NCI-H510A (cell line): ENCODE measurements around the gene HSPA1L.
A peak's percentile ranks its signal among the peaks of the same experiment; 100 is the strongest.

Source experiments
- DNase-seq: peaks from one replicate; lab custom pipeline; 2025; lab: John Stamatoyannopoulos, UW

Gene HSPA1L

GRCh38 chr6:31781244-31782125, 33.6 kb downstream of the HSPA1L start:
- no peak for DNase-seq

GRCh38 chr6:31780507-31781243, 34.4 kb downstream of the HSPA1L start:
- DNase-seq = no peak

- DNase-seq = no peak
Observed at GRCh38 chr6:31779908-31780307, 35.2 kb downstream of the HSPA1L start.

GRCh38 chr6:31778999-31779885, 35.8 kb downstream of the HSPA1L start:
- DNase-seq = no peak

- DNase-seq = no peak
Observed at GRCh38 chr6:31778193-31778592, 36.9 kb downstream of the HSPA1L start.

GRCh38 chr6:31777667-31778050, 37.4 kb downstream of the HSPA1L start:
- DNase-seq = no peak

GRCh38 chr6:31776989-31777666, 38.0 kb downstream of the HSPA1L start, which contains the start of gene VWA7:
VWA7 (minus strand) TSS chr6:31777328; CDS start chr6:31776779, 549 bp downstream.
- peak; percentile 93 for DNase-seq

GRCh38 chr6:31776485-31776988, 38.5 kb downstream of the HSPA1L start:
- peak; percentile 72 for DNase-seq

GRCh38 chr6:31775633-31776484, 39.2 kb downstream of the HSPA1L start:
- DNase-seq = no peak

- DNase-seq = no peak
Observed at GRCh38 chr6:31775184-31775583, 39.9 kb downstream of the HSPA1L start.

GRCh38 chr6:31771992-31772358, 43.1 kb downstream of the HSPA1L start:
- DNase-seq = no peak

GRCh38 chr6:31770860-31771259, 44.2 kb downstream of the HSPA1L start:
- no peak for DNase-seq

- peak; percentile 33 for DNase-seq
Observed at GRCh38 chr6:31769684-31770371, 45.3 kb downstream of the HSPA1L start.

- DNase-seq = no peak
Observed at GRCh38 chr6:31768363-31769257, 46.5 kb downstream of the HSPA1L start.

- DNase-seq = no peak
Observed at GRCh38 chr6:31767096-31767645, 47.9 kb downstream of the HSPA1L start.

- peak; percentile 25 for DNase-seq
Observed at GRCh38 chr6:31765910-31766794, 48.9 kb downstream of the HSPA1L start.

GRCh38 chr6:31765559-31765909, 49.5 kb downstream of the HSPA1L start:
- DNase-seq = no peak
